ENCODE data around the gene VILL. TPM values are rescaled to one million over a fixed set of nuclear protein-coding genes. Genes with fewer than 3 reads are reported as not detected.
A peak's percentile ranks its signal among the peaks of the same experiment; 100 is the strongest.
"Not testable (repeated sequence)": the region's sequence is repeated elsewhere in the genome, so short reads cannot be mapped to it uniquely, and the experiment has no call there.

VILL gene
- polyA plus RNA-seq, 12 donors, result 4.4 to 24.2 (median 5.9) TPM; not detected in 1

DNA sequence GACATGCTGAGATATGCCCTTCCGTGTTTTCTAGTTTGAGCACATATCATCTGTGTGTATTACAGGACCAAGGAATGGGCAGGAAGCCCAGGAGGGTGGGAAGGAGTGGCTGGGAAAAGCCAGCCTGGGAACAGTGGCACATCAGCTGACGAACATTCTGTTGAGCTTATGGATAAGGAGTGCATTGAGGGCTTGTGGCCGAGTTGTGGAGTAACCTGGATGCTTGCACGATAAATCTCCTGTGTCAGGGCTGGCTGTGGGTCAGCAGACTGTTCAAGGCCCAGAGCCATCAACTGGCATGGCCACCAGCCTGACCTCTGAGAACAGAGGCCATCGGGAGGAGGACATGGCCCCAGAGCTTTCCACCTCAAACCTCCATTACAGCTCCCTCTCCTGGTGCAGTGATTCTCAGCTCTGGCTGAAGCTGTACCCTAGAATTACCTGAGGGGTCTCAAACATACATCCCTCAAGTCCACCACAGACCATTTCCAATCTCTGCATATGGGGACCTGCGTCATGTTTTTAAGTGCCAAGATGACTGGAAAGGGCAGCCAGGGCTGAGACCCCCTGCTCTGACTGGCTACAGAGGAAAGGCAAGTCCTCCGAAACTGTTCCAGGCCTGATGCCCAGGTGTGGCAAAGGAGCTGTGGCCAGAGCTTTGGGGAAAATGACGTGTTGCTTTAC lies 4.8 kb upstream of the VILL start:
- no peak for DNase-seq

- no peak for DNase-seq
These were observed 3.9 kb upstream of the VILL start for GRCh38 chr3:37986479-37987314.

DNA sequence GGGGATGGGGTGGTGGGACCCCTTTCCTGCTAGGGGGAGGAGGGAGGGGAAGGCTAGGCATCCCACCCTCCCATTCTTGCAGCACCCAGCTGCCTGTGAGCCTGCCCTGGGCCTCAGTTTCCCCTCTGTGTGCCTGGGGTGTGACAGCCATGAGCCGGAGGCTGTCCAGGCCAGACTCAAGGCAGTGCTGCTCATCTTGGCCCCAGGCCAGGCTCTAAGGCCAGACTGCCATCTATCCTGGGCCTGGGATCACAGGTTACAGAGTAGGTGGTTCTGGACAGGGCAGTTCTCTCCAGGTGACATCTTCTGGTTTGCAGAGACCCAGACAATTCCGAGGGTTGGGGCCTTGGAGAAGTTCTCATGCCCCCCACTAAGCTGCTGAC lies 3.3 kb upstream of the VILL start:
- no peak for DNase-seq

- DNase-seq, result no peak
These were observed 2.8 kb upstream of the VILL start for GRCh38 chr3:37987751-37988179.

- DNase-seq, result not testable (repeated sequence)
These were observed 2.2 kb upstream of the VILL start for GRCh38 chr3:37988376-37988775.

DNA sequence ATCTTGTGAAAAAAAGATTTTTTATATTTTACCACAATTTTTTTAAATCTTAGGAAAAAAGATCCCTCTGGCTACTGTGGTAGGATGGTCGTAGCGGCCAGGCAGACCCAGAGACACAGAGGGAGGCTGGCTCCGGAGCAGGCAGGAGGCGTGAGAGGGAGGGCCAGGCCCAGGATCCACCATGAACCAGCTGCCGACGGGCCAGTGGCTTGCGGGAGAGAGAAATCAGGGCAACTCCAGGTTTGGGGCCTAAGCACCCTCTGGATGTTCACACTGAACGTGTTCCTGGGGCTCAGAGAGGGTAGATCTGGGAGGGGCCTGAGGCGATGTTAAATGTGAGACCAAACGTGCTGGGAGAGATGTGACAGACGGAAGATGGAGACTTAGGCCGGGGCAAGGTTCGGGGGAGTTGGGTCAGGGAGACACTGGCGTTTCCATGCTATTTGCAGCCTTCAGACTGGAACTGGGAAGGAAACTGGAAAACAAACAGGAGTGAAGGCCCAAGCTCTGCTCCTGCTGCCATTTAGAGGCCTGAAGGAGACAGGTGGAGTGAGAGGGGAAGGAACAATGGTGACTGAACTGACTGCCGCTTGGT lies 1.6 kb upstream of the VILL start:
- no peak for DNase-seq

DNA sequence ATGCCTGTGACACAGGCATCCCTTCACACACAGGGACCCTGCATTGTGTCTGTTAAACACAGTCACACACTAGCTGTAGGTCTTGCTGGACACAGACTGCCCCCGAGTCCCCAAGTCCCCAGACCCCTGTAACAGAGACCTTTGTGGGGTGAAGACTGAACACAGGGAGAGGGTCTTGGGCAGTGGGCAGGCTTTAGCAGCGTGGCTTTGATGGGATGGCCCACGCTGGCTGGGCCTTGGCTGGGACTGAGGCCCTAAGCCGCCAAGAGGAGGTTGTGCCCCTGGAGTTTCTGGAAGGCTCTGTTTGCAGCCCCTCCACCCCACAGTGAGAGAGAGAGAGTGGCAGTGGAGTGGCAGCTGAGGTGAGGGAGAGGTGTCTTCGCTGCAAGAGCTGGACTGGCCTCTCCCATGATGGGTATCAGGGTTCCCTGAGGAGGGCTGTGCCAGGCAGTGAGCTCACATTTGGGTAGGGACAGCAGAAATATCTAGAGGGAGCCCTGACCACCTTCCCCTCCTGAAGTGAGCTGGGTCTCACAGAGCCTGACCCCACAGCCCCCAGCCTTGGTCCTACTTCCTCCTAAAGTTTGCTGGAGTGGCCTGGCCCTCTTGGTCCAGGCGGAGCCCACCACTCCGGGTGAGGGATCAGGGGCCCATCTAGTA lies 635 bp upstream of the VILL start:
- DNase-seq, result no peak

DNA sequence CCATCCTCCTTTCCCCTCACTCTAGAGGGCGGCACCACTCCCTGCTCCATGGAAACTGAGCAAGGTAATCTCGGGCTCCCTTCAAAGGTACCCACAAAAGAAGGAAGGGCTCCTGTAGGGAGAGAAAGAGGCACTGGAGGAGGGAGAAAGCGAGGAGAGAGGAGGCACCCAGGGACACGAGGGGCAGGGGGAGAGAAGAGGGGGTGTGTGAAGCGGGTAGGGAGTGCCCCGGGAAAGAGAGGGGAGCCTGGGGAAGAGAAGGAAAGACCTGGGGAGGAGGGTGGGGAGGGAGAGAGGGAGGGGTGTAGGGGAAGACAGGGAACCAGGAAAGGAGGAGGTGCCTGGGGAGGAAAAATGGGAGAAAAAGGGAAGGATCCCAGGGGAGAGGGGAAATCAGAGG lies 523 bp downstream of the VILL start:
- no peak for DNase-seq

DNA sequence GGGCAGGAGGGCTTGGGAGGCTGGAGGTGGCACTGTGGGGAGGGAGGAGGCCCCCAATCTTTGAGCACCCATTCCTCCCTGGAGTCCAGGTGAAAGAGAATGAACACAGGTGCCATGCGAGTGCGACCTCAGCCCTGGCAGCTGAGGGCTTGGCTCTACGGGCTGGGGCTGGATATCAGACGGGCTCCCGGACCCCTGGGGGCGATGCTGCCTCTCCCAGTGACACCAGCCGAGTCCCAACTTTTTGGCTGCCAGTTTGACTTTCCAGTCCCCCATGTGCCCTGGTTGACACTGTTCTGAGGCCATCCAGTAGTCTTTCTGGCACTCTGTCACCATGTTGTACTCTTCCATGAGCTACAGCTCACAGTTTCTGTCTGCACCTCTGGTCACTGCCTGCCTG lies 1.2 kb downstream of the VILL start:
- DNase-seq, result no peak

DNA sequence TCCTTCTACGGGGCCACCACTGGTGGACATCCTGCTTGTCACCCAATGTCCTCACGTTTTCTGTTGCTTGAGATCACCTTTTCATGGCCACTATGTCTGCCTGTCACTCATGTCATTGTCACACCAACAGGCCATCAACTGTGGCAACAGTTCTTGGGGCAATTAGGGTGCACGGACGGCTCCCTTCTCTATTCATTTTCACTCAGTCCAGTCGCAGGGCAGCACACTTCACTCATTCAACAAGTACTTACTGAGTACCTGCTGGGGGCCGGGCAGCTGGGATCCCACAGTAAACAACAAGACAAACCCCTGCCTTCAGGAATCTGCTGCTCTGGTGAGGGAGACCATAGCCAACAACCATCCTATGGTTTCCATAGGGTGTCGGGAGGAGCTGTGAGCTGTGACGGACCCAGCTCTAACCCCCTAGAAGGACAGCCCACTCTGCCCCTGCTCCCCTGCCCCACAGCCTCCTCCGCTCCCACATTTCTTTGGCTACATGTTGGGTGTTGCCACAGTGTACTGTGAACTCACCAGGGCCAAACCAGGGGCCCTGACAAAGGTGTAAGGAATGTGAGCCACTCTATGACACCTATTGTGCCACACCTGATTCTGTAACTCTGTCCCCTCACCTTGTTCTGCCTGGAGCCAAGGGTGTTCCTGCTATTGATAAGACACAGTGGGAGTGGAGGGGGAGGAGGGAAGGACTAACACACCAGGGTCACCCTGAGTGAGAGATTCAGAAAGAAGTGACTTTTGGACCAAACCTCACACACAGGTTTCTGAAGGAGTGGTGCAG lies 1.9 kb downstream of the VILL start:
- DNase-seq, result no peak

DNA sequence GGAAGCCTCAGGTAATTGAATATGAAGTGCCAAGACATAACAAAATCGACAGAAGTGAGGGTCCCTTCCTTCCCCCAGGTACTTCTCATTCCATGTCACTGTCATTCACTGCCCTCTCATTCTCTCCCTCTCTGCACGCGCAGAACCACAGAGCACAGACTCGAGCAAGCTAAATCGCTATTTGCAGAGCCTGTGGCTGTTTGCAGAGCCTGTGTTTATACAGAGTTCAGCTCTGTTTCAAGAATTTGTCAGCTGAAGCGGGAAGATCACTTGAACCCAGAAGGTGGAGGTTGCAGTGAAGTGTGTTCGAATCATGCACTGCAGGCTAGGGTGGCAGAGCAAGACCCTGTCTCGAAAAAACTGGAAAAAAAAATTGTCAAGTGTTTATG lies 2.5 kb downstream of the VILL start:
- no peak for DNase-seq

DNA sequence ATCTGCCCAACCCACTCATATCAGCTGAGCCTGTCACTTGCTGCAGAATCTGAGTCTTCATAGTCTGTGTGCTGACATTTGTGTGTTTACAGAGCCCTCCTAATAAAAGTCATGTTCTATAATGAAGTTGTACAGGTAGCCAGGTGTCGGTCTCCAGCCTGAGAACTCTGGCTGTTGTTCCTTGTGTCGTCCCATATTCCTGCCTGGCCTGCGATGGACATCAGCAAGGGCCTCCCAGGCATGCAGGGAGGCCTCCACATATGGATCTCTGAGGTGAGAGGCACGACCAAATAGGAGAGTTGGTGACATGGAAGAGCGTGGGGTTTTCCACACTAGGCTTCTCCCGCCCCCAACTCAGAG lies 2.9 kb downstream of the VILL start:
- DNase-seq, result no peak

DNA sequence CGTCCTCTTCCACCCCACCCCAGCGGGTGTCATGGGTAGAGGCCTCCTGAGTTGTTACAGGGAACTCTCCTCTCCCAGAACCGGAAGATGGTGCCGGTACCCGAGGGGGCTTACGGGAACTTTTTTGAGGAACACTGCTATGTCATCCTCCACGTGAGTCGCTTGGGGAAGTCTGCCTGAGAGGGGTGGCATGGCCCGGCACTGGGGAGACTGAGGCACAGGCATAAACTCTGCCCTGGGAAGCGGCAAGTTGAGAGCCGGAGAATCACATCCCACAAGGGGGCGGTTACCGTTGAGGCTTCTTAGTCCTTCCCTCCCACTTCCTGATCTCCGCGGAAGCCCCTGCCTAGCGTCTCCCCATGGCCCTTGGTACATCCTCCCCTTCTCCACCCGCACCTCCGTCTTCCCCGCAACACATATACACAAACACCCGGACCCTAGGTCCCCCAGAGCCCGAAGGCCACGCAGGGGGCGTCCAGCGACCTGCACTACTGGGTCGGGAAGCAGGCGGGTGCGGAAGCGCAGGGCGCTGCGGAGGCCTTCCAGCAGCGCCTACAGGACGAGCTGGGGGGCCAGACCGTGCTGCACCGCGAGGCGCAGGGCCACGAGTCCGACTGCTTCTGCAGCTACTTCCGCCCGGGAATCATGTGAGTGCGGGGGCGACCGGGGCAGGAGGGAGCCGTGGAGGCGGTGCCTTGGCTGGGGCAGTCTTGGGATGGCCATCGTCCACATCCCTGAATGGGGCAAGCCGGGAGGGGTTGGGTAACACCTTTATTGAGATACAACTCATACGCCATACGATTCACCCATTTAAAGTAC lies 3.4 kb downstream of the VILL start:
- DNase-seq, result peak; percentile 76

DNA sequence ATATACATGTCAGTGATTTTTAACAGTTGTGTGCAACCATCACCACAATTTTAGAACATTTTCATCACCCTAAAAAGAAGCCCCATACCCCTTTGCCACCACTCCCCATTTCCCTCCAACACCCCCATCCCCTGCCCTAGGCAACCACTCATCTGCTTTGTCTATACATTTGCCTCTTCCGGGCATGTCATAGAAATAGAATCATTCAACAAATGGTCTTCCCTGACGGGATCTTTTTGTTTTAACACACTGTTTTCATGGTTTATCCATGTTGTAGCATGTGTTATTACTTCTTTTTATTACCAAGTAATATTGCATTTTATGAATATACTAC lies 4.0 kb downstream of the VILL start:
- no peak for DNase-seq

DNA sequence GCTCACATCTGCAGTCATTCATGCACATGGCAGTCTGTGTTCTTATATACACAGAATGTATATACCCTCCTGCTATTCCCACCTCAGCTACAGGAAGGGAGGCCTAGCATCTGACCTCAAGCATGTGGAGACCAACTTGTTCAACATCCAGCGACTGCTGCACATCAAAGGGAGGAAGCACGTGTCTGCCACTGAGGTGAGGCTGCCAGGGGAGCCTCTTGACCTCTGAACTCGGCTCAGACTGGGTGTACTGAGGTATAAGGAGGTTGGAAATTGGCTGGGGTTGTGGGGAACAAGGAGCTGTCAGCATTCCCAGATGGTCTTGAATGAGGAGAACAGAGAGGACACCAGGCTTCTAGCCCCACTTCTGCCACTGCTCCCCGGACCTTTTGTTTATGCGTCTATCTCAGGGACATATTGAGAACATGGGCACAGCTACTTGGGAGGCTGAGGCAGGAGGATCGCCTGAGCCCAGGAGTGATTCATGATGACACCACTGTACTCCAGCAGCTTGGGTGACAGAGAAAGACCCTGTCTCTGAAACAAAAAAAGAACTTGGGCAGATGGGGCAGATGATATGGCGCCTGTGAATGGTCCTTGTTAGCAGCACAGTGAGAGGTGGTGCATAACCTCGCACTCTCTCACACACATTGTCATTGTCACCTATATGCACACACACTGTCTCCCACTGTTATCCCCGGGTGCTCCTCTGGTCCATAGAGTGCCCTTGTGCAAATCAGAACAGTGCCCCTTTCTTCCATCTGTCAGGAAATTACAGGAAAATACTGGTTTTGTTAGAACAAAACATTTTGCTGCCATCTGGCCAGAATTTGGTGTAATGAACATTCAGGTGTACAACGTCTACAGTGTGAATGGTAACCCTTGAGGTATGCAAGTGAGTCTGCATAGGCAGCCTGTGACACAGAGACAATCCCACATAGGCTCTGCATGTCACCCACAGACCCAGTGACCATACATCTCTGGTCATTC lies 5.4 kb downstream of the VILL start:
- no peak for DNase-seq

- DNase-seq, result peak; percentile 77
These were observed 6.3 kb downstream of the VILL start for GRCh38 chr3:37996785-37997301.

DNA sequence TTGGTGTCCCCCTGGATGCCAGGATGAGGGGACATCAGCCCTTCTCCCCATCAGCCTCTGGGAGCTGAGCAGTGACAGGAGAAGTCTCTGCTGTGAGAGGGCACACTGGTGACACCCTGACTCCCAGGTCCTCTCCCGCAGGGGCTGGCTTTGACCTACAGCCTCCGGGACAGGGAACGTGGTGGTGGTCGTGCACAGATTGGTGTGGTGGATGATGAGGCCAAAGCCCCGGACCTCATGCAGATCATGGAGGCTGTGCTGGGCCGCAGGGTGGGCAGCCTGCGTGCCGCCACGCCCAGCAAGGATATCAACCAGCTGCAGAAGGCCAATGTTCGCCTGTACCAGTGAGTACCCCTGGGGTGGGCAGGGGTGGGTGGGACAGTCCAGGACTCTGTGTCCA lies 6.8 kb downstream of the VILL start:
- no peak for DNase-seq

GRCh38 chr3:37997791-37998370 lies 7.3 kb downstream of the VILL start:
- DNase-seq, result no peak

- DNase-seq, result no peak
These were observed 9.2 kb downstream of the VILL start for GRCh38 chr3:37999836-38000235.
